ENCODE results near the gene USP20.

USP20 gene

DNA sequence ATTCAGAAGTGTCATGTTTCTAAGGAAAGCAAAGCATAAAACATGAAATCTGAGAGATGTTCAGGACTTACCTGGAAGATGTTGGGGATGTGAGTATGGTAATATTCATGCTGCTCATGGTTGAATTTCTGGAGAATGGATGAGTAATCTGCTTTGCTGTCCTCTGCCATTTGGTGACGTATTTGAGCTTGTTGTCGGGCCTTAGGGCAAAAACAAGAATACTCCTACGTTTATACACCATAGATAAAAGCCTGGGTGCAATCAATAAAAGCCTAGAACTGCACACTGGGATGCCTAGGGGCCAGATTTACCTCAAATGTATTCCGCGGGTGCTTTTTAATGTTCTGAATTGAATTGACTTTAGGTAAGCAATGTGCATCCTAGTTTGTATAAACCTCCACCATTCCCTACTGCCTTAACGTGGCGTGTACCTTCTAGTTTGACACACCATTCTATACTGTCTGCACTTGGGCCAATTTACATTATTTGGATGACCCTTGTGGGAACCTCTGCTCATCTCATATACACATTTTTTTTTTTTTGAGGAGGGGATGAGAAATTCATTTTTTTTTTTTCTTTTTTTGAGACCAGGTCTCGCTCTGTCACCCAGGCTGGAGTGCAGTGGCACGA, 94.4 kb downstream of the USP20 start:
- no peak for TF ChIP-seq OSR1 (CRISPR knock-in tag; IDR thresholded peaks at IDR 0.05)
- TF ChIP-seq ZFP30 (CRISPR knock-in tag; IDR thresholded peaks at IDR 0.05) = no peak
- TF ChIP-seq ZC3H10 (CRISPR knock-in tag; IDR thresholded peaks at IDR 0.05) = no peak
- TF ChIP-seq, protein P1, sequence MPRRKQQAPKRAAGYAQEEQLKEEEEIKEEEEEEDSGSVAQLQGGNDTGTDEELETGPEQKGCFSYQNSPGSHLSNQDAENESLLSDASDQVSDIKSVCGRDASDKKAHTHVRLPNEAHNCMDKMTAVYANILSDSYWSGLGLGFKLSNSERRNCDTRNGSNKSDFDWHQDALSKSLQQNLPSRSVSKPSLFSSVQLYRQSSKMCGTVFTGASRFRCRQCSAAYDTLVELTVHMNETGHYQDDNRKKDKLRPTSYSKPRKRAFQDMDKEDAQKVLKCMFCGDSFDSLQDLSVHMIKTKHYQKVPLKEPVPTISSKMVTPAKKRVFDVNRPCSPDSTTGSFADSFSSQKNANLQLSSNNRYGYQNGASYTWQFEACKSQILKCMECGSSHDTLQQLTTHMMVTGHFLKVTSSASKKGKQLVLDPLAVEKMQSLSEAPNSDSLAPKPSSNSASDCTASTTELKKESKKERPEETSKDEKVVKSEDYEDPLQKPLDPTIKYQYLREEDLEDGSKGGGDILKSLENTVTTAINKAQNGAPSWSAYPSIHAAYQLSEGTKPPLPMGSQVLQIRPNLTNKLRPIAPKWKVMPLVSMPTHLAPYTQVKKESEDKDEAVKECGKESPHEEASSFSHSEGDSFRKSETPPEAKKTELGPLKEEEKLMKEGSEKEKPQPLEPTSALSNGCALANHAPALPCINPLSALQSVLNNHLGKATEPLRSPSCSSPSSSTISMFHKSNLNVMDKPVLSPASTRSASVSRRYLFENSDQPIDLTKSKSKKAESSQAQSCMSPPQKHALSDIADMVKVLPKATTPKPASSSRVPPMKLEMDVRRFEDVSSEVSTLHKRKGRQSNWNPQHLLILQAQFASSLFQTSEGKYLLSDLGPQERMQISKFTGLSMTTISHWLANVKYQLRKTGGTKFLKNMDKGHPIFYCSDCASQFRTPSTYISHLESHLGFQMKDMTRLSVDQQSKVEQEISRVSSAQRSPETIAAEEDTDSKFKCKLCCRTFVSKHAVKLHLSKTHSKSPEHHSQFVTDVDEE (CRISPR knock-in tag; IDR thresholded peaks at IDR 0.05) = no peak
- no peak for TF ChIP-seq CREB5 (CRISPR knock-in tag; IDR thresholded peaks at IDR 0.05; ENCODE audit: low read depth)
- TF ChIP-seq TOX (CRISPR knock-in tag; IDR thresholded peaks at IDR 0.05; ENCODE audit: borderline replicate concordance) = no peak
- TF ChIP-seq RARB (CRISPR knock-in tag; IDR thresholded peaks at IDR 0.05) = no peak
- TF ChIP-seq POU6F1 (CRISPR knock-in tag; IDR thresholded peaks at IDR 0.05; ENCODE audit: borderline replicate concordance, low read depth) = no peak
- TF ChIP-seq, protein P2, sequence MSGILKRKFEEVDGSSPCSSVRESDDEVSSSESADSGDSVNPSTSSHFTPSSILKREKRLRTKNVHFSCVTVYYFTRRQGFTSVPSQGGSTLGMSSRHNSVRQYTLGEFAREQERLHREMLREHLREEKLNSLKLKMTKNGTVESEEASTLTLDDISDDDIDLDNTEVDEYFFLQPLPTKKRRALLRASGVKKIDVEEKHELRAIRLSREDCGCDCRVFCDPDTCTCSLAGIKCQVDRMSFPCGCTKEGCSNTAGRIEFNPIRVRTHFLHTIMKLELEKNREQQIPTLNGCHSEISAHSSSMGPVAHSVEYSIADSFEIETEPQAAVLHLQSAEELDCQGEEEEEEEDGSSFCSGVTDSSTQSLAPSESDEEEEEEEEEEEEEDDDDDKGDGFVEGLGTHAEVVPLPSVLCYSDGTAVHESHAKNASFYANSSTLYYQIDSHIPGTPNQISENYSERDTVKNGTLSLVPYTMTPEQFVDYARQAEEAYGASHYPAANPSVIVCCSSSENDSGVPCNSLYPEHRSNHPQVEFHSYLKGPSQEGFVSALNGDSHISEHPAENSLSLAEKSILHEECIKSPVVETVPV (CRISPR knock-in tag; IDR thresholded peaks at IDR 0.05) = no peak
- no peak for TF ChIP-seq CSDC2 (CRISPR knock-in tag; IDR thresholded peaks at IDR 0.05)
- TF ChIP-seq ZNF565 (CRISPR knock-in tag; conservative IDR thresholded peaks at IDR 0.05; ENCODE audit: low read depth) = no peak
- TF ChIP-seq ARNTL (CRISPR knock-in tag; IDR thresholded peaks at IDR 0.05; ENCODE audit: borderline replicate concordance, low read depth) = no peak
- no peak for TF ChIP-seq ZFP3 (CRISPR knock-in tag; IDR thresholded peaks at IDR 0.05)
- no peak for TF ChIP-seq GLIS3 (CRISPR knock-in tag; IDR thresholded peaks at IDR 0.05)
- ATAC-seq = no peak

DNA sequence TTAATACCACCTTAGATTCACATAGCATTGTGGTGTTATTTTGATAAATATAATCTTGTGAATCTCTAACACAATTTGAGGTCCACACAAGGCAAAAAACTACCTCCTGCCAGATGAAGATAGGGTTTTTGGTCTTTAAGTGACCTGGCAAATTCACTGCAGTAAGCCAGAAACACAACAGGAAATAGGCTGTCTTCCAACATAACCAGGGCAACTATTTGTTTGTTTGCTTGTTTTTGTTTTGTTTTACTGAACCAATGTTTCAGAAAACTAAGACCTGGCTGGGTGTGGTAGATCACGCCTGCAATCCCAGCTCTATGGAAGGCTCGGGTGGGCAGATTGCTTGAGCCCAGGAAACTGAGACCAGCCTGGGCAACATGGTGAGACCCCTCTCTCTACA, 95.5 kb downstream of the USP20 start:
- ATAC-seq = no peak

More for the DNA sequence above, 95.5 kb downstream of the USP20 start:
- no peak for TF ChIP-seq ARNTL (CRISPR knock-in tag; IDR thresholded peaks at IDR 0.05; ENCODE audit: borderline replicate concordance, low read depth)
- TF ChIP-seq SNAI2 (CRISPR knock-in tag; IDR thresholded peaks at IDR 0.05) = no peak
- TF ChIP-seq BACH2 (CRISPR knock-in tag; IDR thresholded peaks at IDR 0.05; ENCODE audit: borderline replicate concordance) = no peak
- TF ChIP-seq ESRRG (CRISPR knock-in tag; IDR thresholded peaks at IDR 0.05) = no peak
- TF ChIP-seq ZC3H10 (CRISPR knock-in tag; IDR thresholded peaks at IDR 0.05) = no peak
- TF ChIP-seq ZNF8 (CRISPR knock-in tag; IDR thresholded peaks at IDR 0.05) = no peak
- TF ChIP-seq GLIS3 (CRISPR knock-in tag; IDR thresholded peaks at IDR 0.05) = no peak
- TF ChIP-seq, protein P1 (CRISPR knock-in tag; IDR thresholded peaks at IDR 0.05) = no peak
- TF ChIP-seq, protein P3, sequence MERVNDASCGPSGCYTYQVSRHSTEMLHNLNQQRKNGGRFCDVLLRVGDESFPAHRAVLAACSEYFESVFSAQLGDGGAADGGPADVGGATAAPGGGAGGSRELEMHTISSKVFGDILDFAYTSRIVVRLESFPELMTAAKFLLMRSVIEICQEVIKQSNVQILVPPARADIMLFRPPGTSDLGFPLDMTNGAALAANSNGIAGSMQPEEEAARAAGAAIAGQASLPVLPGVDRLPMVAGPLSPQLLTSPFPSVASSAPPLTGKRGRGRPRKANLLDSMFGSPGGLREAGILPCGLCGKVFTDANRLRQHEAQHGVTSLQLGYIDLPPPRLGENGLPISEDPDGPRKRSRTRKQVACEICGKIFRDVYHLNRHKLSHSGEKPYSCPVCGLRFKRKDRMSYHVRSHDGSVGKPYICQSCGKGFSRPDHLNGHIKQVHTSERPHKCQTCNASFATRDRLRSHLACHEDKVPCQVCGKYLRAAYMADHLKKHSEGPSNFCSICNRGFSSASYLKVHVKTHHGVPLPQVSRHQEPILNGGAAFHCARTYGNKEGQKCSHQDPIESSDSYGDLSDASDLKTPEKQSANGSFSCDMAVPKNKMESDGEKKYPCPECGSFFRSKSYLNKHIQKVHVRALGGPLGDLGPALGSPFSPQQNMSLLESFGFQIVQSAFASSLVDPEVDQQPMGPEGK (CRISPR knock-in tag; IDR thresholded peaks at IDR 0.05; ENCODE audit: borderline replicate concordance) = no peak
- no peak for TF ChIP-seq CSDC2 (CRISPR knock-in tag; IDR thresholded peaks at IDR 0.05)
- no peak for TF ChIP-seq ISL1 (CRISPR knock-in tag; IDR thresholded peaks at IDR 0.05)
- TF ChIP-seq, protein P2 (CRISPR knock-in tag; IDR thresholded peaks at IDR 0.05) = no peak
- TF ChIP-seq ZNF70 (CRISPR knock-in tag; IDR thresholded peaks at IDR 0.05) = no peak
- no peak for TF ChIP-seq CREB5 (CRISPR knock-in tag; IDR thresholded peaks at IDR 0.05; ENCODE audit: low read depth)
- no peak for TF ChIP-seq ZFP3 (CRISPR knock-in tag; IDR thresholded peaks at IDR 0.05)
- TF ChIP-seq TOX (CRISPR knock-in tag; IDR thresholded peaks at IDR 0.05; ENCODE audit: borderline replicate concordance) = no peak
- TF ChIP-seq ZNF565 (CRISPR knock-in tag; conservative IDR thresholded peaks at IDR 0.05; ENCODE audit: low read depth) = no peak
- TF ChIP-seq PPARA (CRISPR knock-in tag; IDR thresholded peaks at IDR 0.05; ENCODE audit: borderline replicate concordance) = no peak
- no peak for TF ChIP-seq OSR1 (CRISPR knock-in tag; IDR thresholded peaks at IDR 0.05)
